Measurements from ENCODE around the gene MICAL2. TPM values are rescaled to one million over a fixed set of nuclear protein-coding genes. Genes with fewer than 3 reads are reported as not detected.

MICAL2 gene
- total RNA-seq, 4 donors from 2014 or later, result 195 to 499 (median 259) TPM

- Histone ChIP-seq H3K4me3 (no peak overlapping the region), H3K36me3 (no peaks in the 10 kb centered on the region), H3K27me3 (no peaks in the 10 kb centered on the region), H3K27ac (replicated peaks in 1 of 4) (peak overlapping the region; percentile 68 to 78 (median 74)), H3K4me1 (peaks cover 35 to 79% (median 67%) of the 10 kb centered on the region in 4 donors), H3K9me3 (no peaks in the 10 kb centered on the region)
- no peak for DNase-seq (ENCODE audit: extremely low spot score)
- intact Hi-C loops (cut with DNase I), result no loop called here
- 69% methylated on average over 3 of the region's 3 CpGs for WGBS
- no peak for TF ChIP-seq EP300 (IDR thresholded peaks at IDR 0.05)
- TF ChIP-seq POLR2AphosphoS5 (IDR thresholded peaks at IDR 0.05), result no peak
- TF ChIP-seq CTCF (IDR thresholded peaks at IDR 0.05), result no peak
Measured at GRCh38 chr11:12177739-12178338, 67.4 kb downstream of the MICAL2 start.

- 75% methylated on average over 5 of the region's 5 CpGs for WGBS
- H3K4me1 ChIP-seq, result peaks cover 46 to 83% (median 69%) of the 10 kb centered on the region in 4 donors
- TF ChIP-seq EP300 (IDR thresholded peaks at IDR 0.05) (no peak), POLR2A (IDR thresholded peaks at IDR 0.05; ENCODE audit: low read depth) (no peak), CTCF (IDR thresholded peaks at IDR 0.05) (no peak), POLR2AphosphoS5 (IDR thresholded peaks at IDR 0.05) (no peak)
- DNase-seq (ENCODE audit: extremely low spot score), result no peak
- no peaks in the 10 kb centered on the region for H3K27me3 ChIP-seq
- peak overlapping the region; percentile 68 to 78 (median 74) for H3K27ac ChIP-seq (replicated peaks in 1 of 4)
- H3K4me3 ChIP-seq, result no peak overlapping the region
- intact Hi-C loops (cut with DNase I), result no loop called here
- no peaks in the 10 kb centered on the region for H3K9me3 ChIP-seq
- no peaks in the 10 kb centered on the region for H3K36me3 ChIP-seq
Measured at GRCh38 chr11:12179019-12179418, 68.6 kb downstream of the MICAL2 start.

GRCh38 chr11:12179531-12179930, 69.1 kb downstream of the MICAL2 start:
- TF ChIP-seq EP300 (IDR thresholded peaks at IDR 0.05) (no peak), POLR2AphosphoS5 (IDR thresholded peaks at IDR 0.05) (peak in 1 of 2 donors; percentile 17), POLR2A (IDR thresholded peaks at IDR 0.05; ENCODE audit: low read depth) (no peak)
- Histone ChIP-seq H3K4me1 (peaks cover 51 to 82% (median 69%) of the 10 kb centered on the region in 4 donors), H3K36me3 (peaks cover 0 to 3% (median 0%) of the 10 kb centered on the region in 4 donors), H3K27me3 (no peaks in the 10 kb centered on the region), H3K9me3 (no peaks in the 10 kb centered on the region), H3K4me3 (no peak overlapping the region), H3K27ac (replicated peaks in 1 of 4) (peak overlapping the region; percentile 68 to 78 (median 74))
- no peak for DNase-seq (ENCODE audit: extremely low spot score)
- intact Hi-C loops (cut with DNase I), result no loop called here
- WGBS, result 42% methylated on average over 4 of the region's 4 CpGs

- Histone ChIP-seq H3K4me1 (peaks cover 55 to 74% (median 69%) of the 10 kb centered on the region in 4 donors), H3K4me3 (no peak overlapping the region), H3K27me3 (no peaks in the 10 kb centered on the region), H3K9me3 (no peaks in the 10 kb centered on the region), H3K36me3 (peaks cover 0 to 5% (median 0%) of the 10 kb centered on the region in 4 donors), H3K27ac (replicated peaks in 1 of 4) (peak overlapping the region; percentile 74 to 78 (median 74))
- DNase-seq (ENCODE audit: extremely low spot score), result no peak
- intact Hi-C loops (cut with DNase I), result no loop called here
- 70% methylated on average over 8 of the region's 8 CpGs for WGBS
- TF ChIP-seq POLR2AphosphoS5 (IDR thresholded peaks at IDR 0.05) (no peak), EP300 (IDR thresholded peaks at IDR 0.05) (no peak), POLR2A (IDR thresholded peaks at IDR 0.05; ENCODE audit: low read depth) (no peak), CTCF (IDR thresholded peaks at IDR 0.05) (no peak)
Measured at GRCh38 chr11:12180257-12181205, 70.1 kb downstream of the MICAL2 start.

GRCh38 chr11:12182302-12182675, 71.9 kb downstream of the MICAL2 start:
- H3K27me3 ChIP-seq, result no peaks in the 10 kb centered on the region
- TF ChIP-seq POLR2A (IDR thresholded peaks at IDR 0.05; ENCODE audit: low read depth) (no peak), POLR2AphosphoS5 (IDR thresholded peaks at IDR 0.05) (no peak), EP300 (IDR thresholded peaks at IDR 0.05) (no peak), CTCF (IDR thresholded peaks at IDR 0.05) (no peak)
- no peak for DNase-seq (ENCODE audit: extremely low spot score)
- intact Hi-C loops (cut with DNase I), result no loop called here
- 39% methylated on average over 8 of the region's 8 CpGs for WGBS
- H3K27ac ChIP-seq (replicated peaks in 1 of 4), result peak overlapping the region; percentile 74 to 78 (median 74)
- peaks cover 0 to 8% (median 0%) of the 10 kb centered on the region in 4 donors for H3K36me3 ChIP-seq
- peaks cover 63 to 87% (median 80%) of the 10 kb centered on the region in 4 donors for H3K4me1 ChIP-seq
- H3K9me3 ChIP-seq, result no peaks in the 10 kb centered on the region
- no peak overlapping the region for H3K4me3 ChIP-seq

Data from esophagus muscularis mucosa (tissue), 4 donors.